HuH-7 (cell line): ENCODE measurements around the gene LEUTX.
"Not testable (repeated sequence)": the region's sequence is repeated elsewhere in the genome, so short reads cannot be mapped to it uniquely, and the experiment has no call there.

Experiments
- DNase-seq: peaks from one replicate; pipeline ENCODE4 v3.0.0; 2011; ENCODE audit warnings: low spot score

Gene LEUTX

DNA sequence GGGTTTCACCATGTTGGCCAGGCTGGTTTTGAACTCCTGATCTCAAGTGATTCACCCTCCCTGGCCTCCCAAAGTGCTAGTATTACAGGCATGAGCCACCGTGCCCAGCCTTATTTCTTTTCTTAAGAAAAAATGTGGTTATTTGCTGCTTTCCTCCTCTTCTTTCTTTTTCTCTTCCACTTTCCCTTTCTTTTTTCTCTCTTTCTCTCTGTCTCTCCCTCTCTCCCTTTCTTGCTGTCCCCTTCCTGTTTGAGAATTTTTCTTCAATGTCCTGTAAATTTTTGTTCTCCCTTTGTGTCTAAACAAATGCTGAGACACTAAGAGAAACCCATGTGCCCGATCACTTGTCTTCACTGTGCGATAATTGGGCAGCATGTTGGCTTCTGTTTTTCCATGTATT is 2.2 kb downstream of the LEUTX start:
- no peak for DNase-seq

DNA sequence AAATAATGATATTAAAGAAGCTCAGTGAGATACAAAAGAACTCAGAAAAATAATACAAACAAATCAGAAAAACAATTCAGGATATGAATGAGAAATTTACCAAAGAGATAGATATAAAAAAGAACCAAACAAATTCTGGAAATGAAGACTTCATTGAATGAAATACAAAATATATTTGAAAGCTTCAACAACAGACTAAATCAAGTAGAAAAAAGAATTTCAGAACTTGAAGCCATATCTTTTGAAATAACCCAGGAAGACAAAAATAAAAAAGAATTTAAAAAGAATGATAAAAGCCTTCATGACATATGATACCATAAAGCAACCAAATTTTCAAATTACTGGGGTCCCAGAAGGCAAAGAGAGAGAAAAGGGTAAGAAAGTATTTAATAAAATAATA is 9.6 kb downstream of the LEUTX start:
- no peak for DNase-seq

DNA sequence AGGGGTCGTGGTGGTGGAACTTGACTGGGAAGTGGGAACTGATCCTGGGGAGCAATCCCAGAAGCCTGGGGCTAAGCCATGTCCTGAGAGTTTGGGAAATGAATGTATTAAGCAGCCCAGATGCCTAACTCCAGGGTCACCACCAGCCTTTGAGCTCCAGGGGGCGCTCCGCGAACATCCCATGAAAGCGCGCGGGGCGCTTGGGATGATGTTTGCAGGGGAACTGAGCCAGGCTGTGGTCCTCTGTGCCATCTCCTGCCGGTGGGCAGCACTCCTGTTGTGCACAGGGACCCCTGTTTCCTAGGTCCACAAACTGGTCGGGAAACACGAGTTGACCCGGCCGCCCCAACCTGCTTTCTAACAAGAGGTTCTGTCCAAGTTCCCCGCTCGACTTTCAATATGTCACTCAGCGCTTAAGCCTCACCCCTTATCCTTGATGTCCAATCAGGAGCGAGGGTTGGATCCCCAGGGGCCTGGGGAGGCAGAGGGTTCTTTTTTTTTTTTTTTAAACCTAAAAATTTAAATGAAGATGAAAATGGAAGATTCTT is 14.4 kb downstream of the LEUTX start:
- DNase-seq: peak; percentile 76

- DNase-seq: no peak
Measured at GRCh38 chr19:39795001-39795400, 16.3 kb downstream of the LEUTX start.

- no peak for DNase-seq
Measured at GRCh38 chr19:39796000-39796498, 17.4 kb downstream of the LEUTX start.

GRCh38 chr19:39797083-39797482 is 18.4 kb downstream of the LEUTX start:
- no peak for DNase-seq

GRCh38 chr19:39802958-39803357 is 24.3 kb downstream of the LEUTX start:
- DNase-seq: no peak

DNA sequence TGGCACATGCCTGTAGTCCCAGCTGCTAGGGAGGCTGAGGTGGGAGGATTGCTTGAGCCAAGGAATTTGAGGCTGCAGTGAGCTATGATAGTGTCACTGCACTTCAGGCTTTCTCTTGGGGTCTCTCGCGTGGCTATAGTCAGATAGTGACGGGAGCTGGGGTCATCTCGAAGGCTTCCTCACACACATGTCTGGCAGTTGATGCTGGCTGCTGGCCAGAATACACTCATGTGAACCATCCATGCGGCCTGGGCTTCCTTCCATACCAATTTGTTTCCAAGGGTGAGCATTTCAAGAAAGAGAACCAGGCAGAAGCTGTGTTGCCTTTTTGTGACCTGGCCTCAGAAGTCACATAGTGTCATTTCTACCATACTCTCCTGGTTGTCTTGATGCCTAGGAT is 26.4 kb downstream of the LEUTX start:
- DNase-seq: no peak

DNA sequence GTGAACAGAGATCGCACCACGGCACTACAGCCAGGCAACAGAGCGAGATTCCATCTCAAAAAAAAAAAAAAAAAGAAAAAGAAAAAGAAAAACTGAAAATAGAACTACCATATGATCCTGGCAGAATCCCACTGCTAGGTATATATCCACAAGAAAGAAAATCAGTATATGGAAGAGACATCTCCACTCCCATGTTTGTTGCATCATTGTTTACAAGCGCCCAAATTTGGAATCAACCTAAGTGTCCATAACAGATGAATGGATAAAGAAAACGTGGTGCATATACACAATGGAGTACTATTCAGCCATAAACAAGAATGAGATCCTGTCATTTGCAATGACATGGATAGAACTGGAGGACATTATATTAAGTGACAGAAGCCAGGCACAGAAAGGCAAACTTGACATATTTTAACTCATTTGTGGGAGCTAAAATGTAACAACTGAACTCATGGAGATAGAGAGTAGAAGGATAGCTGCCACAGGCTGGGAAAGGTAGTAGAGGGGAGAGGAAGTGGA is 29.3 kb downstream of the LEUTX start:
- no peak for DNase-seq

GRCh38 chr19:39808688-39809087 is 30.0 kb downstream of the LEUTX start:
- not testable (repeated sequence) for DNase-seq

- DNase-seq: no peak
Measured at GRCh38 chr19:39809368-39809767, 30.7 kb downstream of the LEUTX start.

DNA sequence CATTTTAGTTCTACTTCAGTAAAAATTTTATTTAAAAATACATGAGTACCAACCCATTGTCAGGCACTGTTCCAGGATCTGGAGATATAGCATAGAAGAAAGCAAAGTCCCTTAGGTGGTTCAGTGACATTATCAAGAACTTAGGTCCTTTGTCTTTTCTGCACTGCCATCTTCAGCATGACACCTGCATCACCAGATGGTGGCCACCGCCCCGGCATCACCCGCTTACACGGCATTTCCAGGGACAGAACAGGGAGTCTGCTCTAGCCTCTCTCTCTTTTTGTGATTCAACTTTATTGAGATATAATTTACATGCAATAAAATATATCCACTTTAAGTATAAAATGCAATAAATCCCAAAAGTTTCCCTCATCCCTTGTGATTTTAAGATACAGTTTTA is 31.8 kb downstream of the LEUTX start:
- no peak for DNase-seq

DNA sequence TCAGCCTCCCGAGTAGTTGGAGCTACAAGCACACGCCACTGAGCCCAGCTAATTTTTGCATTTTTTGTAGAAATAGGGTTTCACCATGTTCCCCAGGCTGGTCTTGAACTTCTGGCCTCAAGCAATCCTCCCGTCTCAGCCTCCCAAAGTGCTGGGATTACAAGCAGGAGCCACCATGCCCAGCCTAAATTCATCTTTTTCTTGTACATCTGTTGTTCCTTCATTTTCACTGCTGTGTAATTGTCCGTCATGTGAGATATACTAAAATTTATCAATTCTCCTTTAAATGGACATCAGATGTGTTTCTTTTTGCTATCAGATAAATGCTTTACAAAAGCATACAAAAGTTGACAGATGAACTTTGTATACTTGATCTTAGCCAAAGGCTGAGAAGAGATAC is 32.4 kb downstream of the LEUTX start:
- no peak for DNase-seq

DNA sequence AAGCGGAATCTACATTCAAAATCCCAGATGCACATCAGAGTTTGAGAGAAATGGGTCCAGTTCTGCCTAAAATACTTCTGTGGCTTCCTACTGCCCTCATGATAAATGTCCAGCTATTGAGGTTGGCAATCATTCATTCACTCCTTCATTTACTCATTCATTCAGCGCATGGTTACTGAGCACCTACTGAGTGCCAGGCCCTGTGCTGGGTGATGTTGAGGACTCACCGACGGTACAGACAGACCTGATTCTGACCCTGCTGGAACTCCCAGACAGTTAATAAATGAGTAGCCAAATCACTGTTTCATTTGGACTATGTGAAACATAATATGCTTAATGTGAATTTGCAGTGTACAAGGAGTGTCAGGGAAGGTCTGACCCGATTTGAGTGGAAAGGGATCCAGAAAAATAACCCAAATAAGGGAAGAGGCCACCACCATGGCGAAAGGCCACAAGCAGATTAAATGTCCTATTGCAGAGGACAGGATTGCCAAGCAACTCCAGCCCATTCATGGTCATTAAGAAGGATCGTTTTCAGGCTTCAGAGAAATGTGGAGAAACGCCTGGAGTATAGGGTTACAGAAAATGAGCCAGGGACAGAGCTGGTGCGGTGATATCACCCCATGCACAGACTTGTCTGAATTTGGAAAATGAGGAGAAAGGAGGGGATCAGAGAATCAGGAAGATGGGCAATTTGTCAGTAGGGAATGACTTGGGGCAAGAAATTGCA is 34.8 kb downstream of the LEUTX start:
- DNase-seq: no peak

DNA sequence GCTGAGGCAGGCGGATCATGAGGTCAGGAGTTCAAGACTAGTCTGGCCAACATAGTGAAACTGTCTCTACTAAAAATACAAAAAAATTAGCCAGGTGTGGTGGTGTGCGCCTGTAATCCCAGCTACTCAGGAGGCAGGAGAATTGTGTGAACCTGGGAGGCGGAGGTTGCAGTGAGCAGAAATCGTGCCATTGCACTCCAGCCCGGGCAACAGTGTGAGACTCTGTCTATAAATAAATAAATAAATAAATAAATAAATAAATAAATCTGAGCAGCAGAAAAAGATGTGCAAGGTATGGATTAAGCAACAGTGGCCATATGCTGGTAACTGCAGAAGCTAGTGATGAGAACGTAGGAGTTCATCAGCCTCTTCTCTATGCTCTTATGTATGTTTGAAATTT is 35.5 kb downstream of the LEUTX start:
- DNase-seq: not testable (repeated sequence)

GRCh38 chr19:39814595-39814994 is 35.9 kb downstream of the LEUTX start:
- DNase-seq: no peak

GRCh38 chr19:39816287-39817048 is 37.8 kb downstream of the LEUTX start:
- no peak for DNase-seq

DNA sequence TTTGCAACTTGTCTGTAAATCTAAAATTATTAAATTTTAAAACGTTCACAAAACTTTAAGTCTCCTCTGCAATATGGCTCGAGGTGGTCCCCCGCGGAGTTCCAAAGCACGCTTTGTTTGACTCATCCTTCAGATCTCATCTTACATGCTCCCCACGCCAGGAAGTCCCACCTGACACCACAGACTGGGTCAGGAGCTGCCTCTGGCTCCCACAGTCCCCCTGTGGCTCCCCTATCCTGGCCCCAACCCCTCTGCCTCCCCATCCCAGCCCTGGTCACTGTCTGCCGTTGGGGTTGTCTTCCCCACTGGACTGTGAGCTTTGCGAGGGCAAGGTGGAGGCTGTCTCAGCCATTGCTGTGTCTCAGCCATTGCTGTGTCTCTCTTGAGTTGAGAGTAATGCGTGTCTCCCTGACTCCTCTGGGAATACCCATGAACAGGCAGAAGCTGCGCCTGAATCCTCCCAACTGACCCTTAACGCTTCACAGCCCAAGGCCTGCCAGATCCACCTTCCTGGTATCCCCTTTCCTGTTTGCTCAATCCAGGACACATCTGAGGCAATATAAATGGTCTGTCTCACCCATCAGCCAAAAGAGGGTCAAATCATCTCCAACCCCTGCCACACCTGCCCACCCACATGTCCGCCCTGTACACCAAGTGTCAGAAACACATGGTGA is 39.4 kb downstream of the LEUTX start:
- DNase-seq: no peak

DNA sequence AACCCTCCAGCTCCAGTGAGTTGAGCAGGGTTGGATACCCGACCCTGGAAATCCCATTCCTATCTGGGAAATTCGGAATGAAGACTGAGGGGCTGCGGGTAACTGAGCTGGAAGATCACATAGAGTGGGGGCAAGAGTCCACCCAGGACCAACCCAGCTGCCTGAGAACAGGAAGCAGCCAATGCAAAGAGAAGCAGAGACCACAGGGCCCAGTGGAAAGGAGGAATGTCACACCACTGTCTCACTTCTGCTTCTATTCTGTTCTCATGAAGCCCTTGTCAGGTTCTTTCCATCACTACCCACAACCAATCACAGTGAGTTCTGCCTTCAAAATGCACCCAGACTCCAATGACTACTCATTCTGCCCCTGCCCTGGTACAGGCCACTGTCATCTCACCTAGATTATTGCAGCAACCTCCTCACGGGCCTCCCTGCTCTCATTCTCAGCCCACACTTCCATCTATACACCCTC is 40.0 kb downstream of the LEUTX start:
- no peak for DNase-seq

- DNase-seq: no peak
Measured at GRCh38 chr19:39819786-39820185, 41.1 kb downstream of the LEUTX start.

- no peak for DNase-seq
Measured at GRCh38 chr19:39820696-39821095, 42.0 kb downstream of the LEUTX start.

DNA sequence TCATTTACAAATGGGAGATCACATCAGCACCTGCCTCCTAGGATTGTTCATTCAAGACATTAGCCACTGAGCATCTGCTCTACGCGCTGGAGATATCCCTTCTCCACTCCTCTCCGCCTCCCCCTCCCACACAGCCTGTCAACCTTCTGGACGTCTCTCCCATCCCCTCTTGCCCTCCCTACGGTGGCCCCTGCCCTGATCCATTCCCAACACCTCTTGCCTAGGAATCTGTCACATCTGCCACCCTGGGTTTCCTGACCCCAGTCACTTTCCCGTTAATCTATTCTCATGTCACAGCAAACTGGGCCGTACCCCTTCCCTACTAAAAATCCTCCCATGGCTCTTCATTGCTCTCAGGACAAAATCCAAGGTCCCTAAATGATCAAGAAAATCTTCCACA is 45.0 kb downstream of the LEUTX start:
- DNase-seq: no peak
